ENCODE data around the gene MLXIP. TPM values are rescaled to one million over a fixed set of nuclear protein-coding genes. Genes with fewer than 3 reads are reported as not detected.
A peak's percentile ranks its signal among the peaks of the same experiment; 100 is the strongest.

The MLXIP gene
- total and polyA plus RNA-seq, 2 of the 13 experiments (the other 11 are each of a cell fraction or from before 2014, with no cell fraction given), result 5.3 to 6.7 TPM

- TF ChIP-seq RFX3 (CRISPR knock-in tag; IDR thresholded peaks at IDR 0.05), result no peak
Observed at GRCh38 chr12:122094735-122095631, 16.4 kb downstream of the MLXIP start (continued).

DNA sequence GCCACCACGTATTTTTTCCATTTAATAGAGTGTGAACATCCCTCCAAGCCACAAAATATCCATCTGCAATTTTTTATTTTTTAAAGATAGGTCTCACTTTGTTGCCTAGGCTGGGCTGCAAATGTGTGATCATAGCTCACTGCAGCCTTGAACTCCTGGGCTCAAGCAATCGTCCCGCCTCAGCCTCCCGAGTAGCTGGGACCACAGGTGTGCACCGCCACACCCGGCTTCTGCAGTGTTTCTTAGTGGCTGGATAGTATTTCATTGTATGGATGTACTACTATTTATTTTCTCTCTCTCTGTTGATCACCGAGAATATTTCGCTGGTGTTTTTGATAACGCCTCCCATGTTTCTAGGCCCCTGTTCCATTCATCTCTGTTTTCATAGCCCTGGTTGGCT is 17.5 kb downstream of the MLXIP start:
- intact Hi-C loops (cut with micrococcal nuclease; ENCODE audit: unreplicated experiment) (no loop called here), in situ Hi-C loops (cut with HindIII; ENCODE audit: extremely low pct_ligation_motif_present, low pct_unique_long_range_greater_than_20kb) (no loop called here)
- Histone ChIP-seq H2AFZ (ENCODE audit: low read length) (no peak overlapping the region), H3K79me2 (ENCODE audit: insufficient read depth, low read length) (peaks cover 22% of the 10 kb centered on the region), H3K4me2 (ENCODE audit: low read depth, low read length) (no peak overlapping the region), H4K20me1 (ENCODE audit: insufficient read depth, low read length) (peaks cover 24% of the 10 kb centered on the region; the same call in 1 of the 2 replicates), H3K9me3 (ENCODE audit: low read length) (no peaks in the 10 kb centered on the region), H3K9ac (ENCODE audit: insufficient read depth, low read depth, low read length) (no peak overlapping the region), H3K36me3 (replicated peaks in 1 of 2; ENCODE audit: control insufficient read depth in 1 of 2, insufficient read depth in 2 of 2, low read length in 2 of 2) (no peaks in the 10 kb centered on the region), H3K27ac (ENCODE audit: extremely low read length, insufficient read depth, low read length) (no peak overlapping the region), H3K4me1 (ENCODE audit: insufficient read depth, low read length) (peaks cover 56% of the 10 kb centered on the region), H3K4me3 (replicated peaks in 1 of 3; ENCODE audit: insufficient read depth in 1 of 3, low read depth in 2 of 3, low read length in 3 of 3) (no peak overlapping the region), H3K27me3 (ENCODE audit: control insufficient read depth in 1 of 2, insufficient read depth in 2 of 2, low read length in 2 of 2) (no peaks in the 10 kb centered on the region)
- BruUV-seq (replicated peaks), result no TSS peak
- ChIA-PET CTCF (ENCODE audit: low intra/inter-chr PET ratio, low total read pairs) (no interaction called here), POLR2A (interaction anchor here (0.9 to 2.5 kb wide), 2 partner anchors 15 to 33 kb away, joined by 3 to 9 read pairs; no protein-coding TSS in a partner anchor)
- FAIRE-seq, result no peak
- no peak for ATAC-seq
- WGBS (ENCODE audit: low lambda C conversion rate), result 89% methylated on average over 8 of the region's 9 CpGs
- DNase-seq (ENCODE audit: low spot score), result no peak
- TF ChIP-seq ONECUT2 (CRISPR knock-in tag; IDR thresholded peaks at IDR 0.05), result no peak
- TF ChIP-seq ZNF460 (CRISPR knock-in tag; IDR thresholded peaks at IDR 0.05; ENCODE audit: borderline replicate concordance), result peak; percentile 67; the same call in 1 of the 2 replicates
- no peak for TF ChIP-seq MXD4 (CRISPR knock-in tag; IDR thresholded peaks at IDR 0.05)
- no peak for TF ChIP-seq RBM39 (IDR thresholded peaks at IDR 0.05; ENCODE audit: low read depth, low read length, poor library complexity, severe bottlenecking)
- TF ChIP-seq STAT5B (CRISPR knock-in tag; IDR thresholded peaks at IDR 0.05), result no peak
